Cardiac muscle cell (in vitro differentiated cells and primary cell): ENCODE data around the gene STON2. TPM values are rescaled to one million over a fixed set of nuclear protein-coding genes. Genes with fewer than 3 reads are reported as not detected.
"Not testable (repeated sequence)": the region's sequence is repeated elsewhere in the genome, so short reads cannot be mapped to it uniquely, and the experiment has no call there.

Source experiments
- DNase-seq, 2 donors: peaks; one replicate each; pipeline versions ENCODE4 v3.0.0 to v3.0.0-alpha.2; 2010 to 2017; ENCODE audit warnings: low read depth in 1 of 2, low spot score in 1 of 2
- H3K27ac ChIP-seq: fragments of 200-600 bp; sonication (generic); 2 replicates; pipeline ENCODE4 v1.5.1; 2016
- H3K27me3 ChIP-seq: fragments of 200-600 bp; sonication (generic); 2 replicates; pipeline ENCODE4 v1.6.0; 2016; ENCODE audit warnings: control low read depth
- H3K36me3 ChIP-seq: fragments of 200-600 bp; sonication (generic); 2 replicates; pipeline ENCODE4 v1.5.1; 2016; ENCODE audit warnings: control low read depth
- H3K4me1 ChIP-seq: fragments of 200-600 bp; sonication (generic); 2 replicates; pipeline ENCODE4 v1.8.1; 2017; ENCODE audit warnings: low read depth, mild to moderate bottlenecking, mixed run types
- H3K4me3 ChIP-seq: fragments of 200-600 bp; sonication (generic); 2 replicates; pipeline ENCODE4 v1.5.1; 2016; ENCODE audit warnings: mild to moderate bottlenecking
- H3K9me3 ChIP-seq: fragments of 200-600 bp; sonication (generic); 2 replicates; pipeline ENCODE4 v1.5.1; 2017; ENCODE audit warnings: low read depth, mild to moderate bottlenecking, control low read depth
- CTCF ChIP-seq: IDR thresholded peaks from 2 replicates; pipeline ENCODE4 v1.5.1; 2012; ENCODE audit warnings: low read depth, mild to moderate bottlenecking, low read length
- polyA plus RNA-seq: library from polyadenylated mRNA; unstranded; fragments of >200 nt; fragmentation: Nextera tagmentation; extraction: Ambion mirVana; gene quantifications from 2 replicates; pipeline ENCODE4 v1.2.1, GENCODE V29; 2016
- total RNA-seq: library from RNA; depleted of rRNA; stranded (reverse); fragments of >200 nt; gene quantifications from 2 replicates; pipeline ENCODE4 v1.2.3, GENCODE V29; 2016

Gene STON2
- total and polyA plus RNA-seq, 2 experiments from 2014 or later, result 0.62 to 1.4 TPM

- DNase-seq, result no peak
- H3K9me3 ChIP-seq, result no peaks in the 10 kb centered on the region
- H3K36me3 ChIP-seq, result no peaks in the 10 kb centered on the region
- no peaks in the 10 kb centered on the region for H3K4me1 ChIP-seq
- H3K27ac ChIP-seq, result no peak overlapping the region
- H3K4me3 ChIP-seq, result no peak overlapping the region
- H3K27me3 ChIP-seq, result no peaks in the 10 kb centered on the region
- TF ChIP-seq CTCF, result no peak
Observed at GRCh38 chr14:81256289-81256960, 143.7 kb downstream of the STON2 start.

DNA sequence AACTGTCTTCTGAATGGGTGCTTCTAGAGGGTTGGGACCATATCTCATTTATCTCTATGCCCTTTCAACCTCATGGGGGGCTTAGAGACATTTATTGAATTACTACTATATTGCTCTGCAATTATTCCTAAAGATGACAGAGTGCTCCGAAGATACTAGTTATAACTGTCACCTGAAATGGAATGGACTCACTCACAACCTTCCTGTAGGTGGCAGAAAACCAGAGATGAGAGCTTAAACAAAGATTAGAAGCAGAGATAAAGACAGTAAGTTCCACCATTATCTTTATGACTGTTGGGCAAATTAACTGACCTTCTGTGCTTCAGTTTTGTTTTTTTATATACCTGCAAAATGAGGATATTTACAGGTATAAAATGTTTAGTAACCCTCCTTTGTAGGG lies 147.8 kb downstream of the STON2 start:
- DNase-seq, result no peak
- H3K36me3 ChIP-seq, result no peaks in the 10 kb centered on the region
- H3K4me3 ChIP-seq, result no peak overlapping the region
- no peak for TF ChIP-seq CTCF
- H3K4me1 ChIP-seq, result no peaks in the 10 kb centered on the region
- no peaks in the 10 kb centered on the region for H3K27me3 ChIP-seq
- H3K9me3 ChIP-seq, result no peaks in the 10 kb centered on the region
- H3K27ac ChIP-seq, result no peak overlapping the region

- Histone ChIP-seq H3K9me3 (no peaks in the 10 kb centered on the region), H3K27ac (no peak overlapping the region), H3K4me3 (no peak overlapping the region), H3K4me1 (no peaks in the 10 kb centered on the region), H3K27me3 (no peaks in the 10 kb centered on the region), H3K36me3 (no peaks in the 10 kb centered on the region)
- TF ChIP-seq CTCF, result no peak
- DNase-seq, result no peak
Observed at GRCh38 chr14:81247271-81247766, 152.8 kb downstream of the STON2 start.

DNA sequence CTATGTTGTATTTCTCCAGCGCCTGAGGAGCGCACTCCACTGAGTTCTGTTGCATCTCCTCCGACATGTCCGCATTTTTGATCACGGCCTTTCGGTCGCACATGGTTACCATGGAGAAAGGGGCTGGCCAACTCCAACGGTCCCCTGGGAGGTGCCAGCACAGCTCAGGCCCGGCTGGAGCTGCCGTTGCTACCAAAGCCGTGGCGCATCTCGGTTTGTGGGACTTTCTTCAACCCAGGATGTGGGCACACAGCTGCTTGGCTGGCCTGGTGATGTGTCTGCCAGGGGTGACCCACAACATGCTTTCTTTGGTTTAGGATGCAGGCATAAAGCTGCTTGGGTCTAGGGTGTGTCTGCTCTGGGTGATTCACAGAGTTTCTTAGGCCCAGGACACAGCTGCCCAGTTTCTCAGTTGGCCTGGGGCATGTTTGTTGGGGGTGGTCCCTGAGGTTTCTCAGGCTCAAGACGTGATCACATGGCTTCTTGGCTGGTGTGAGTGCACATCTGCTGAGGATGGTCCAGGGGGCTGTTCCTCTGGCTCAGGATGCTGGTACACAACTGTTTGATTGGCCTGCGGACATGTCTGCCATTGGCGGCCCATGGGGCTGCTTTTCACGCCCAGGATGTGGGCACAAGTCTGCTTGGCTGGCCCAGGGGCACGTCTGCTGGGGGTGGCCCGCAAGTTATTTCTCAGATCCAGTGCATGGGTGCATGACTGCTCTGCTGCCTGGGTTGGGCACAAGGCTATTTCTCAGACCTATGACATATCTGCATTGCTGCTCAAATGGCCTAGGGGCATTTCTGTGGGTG lies 153.5 kb downstream of the STON2 start:
- H3K27me3 ChIP-seq, result no peaks in the 10 kb centered on the region
- H3K9me3 ChIP-seq, result no peaks in the 10 kb centered on the region
- H3K27ac ChIP-seq, result no peak overlapping the region
- no peak overlapping the region for H3K4me3 ChIP-seq
- no peak for TF ChIP-seq CTCF
- no peak for DNase-seq
- no peaks in the 10 kb centered on the region for H3K4me1 ChIP-seq
- no peaks in the 10 kb centered on the region for H3K36me3 ChIP-seq

- H3K9me3 ChIP-seq, result no peaks in the 10 kb centered on the region
- no peak overlapping the region for H3K4me3 ChIP-seq
- no peak for TF ChIP-seq CTCF
- H3K27ac ChIP-seq, result no peak overlapping the region
- H3K36me3 ChIP-seq, result no peaks in the 10 kb centered on the region
- H3K27me3 ChIP-seq, result no peaks in the 10 kb centered on the region
- H3K4me1 ChIP-seq, result no peaks in the 10 kb centered on the region
- no peak for DNase-seq
Observed at GRCh38 chr14:81245771-81246170, 154.4 kb downstream of the STON2 start.

- not testable (repeated sequence) for H3K27ac ChIP-seq, DNase-seq, H3K4me1 ChIP-seq, H3K4me3 ChIP-seq, H3K9me3 ChIP-seq, H3K27me3 ChIP-seq, H3K36me3 ChIP-seq
Observed at GRCh38 chr14:81244431-81244830, 155.7 kb downstream of the STON2 start.
